Pulmonary artery endothelial cell (primary cell): Measurements from ENCODE around the gene NFATC3. TPM values are rescaled to one million over a fixed set of nuclear protein-coding genes. Genes with fewer than 3 reads are reported as not detected.
"Not testable (repeated sequence)": the region's sequence is repeated elsewhere in the genome, so short reads cannot be mapped to it uniquely, and the experiment has no call there.

Experiments used
- DNase-seq: peaks from one replicate; pipeline ENCODE4 v3.0.0-alpha.2; 2011; ENCODE audit warnings: low read depth, low spot score
- total RNA-seq: library from RNA; depleted of rRNA; stranded (reverse); fragments of >200 nt; gene quantifications from 2 replicates; pipeline ENCODE4 v1.2.3, GENCODE V29; 2014

The NFATC3 gene
- total RNA-seq, 1 donor from 2014 or later = 11.0 TPM

GRCh38 chr16:68115851-68116250 is 30.7 kb downstream of the NFATC3 start:
- DNase-seq = no peak

GRCh38 chr16:68116256-68116867 is 31.2 kb downstream of the NFATC3 start:
- DNase-seq = no peak

GRCh38 chr16:68117884-68118283 is 32.7 kb downstream of the NFATC3 start:
- no peak for DNase-seq

- not testable (repeated sequence) for DNase-seq
Measured at GRCh38 chr16:68118954-68119353, 33.8 kb downstream of the NFATC3 start.

GRCh38 chr16:68120496-68120895 is 35.3 kb downstream of the NFATC3 start:
- not testable (repeated sequence) for DNase-seq

GRCh38 chr16:68126395-68126794 is 41.2 kb downstream of the NFATC3 start:
- no peak for DNase-seq

- no peak for DNase-seq
Measured at GRCh38 chr16:68128577-68129305, 43.6 kb downstream of the NFATC3 start.

GRCh38 chr16:68130520-68130919 is 45.4 kb downstream of the NFATC3 start:
- DNase-seq = no peak

GRCh38 chr16:68131813-68132706 is 46.9 kb downstream of the NFATC3 start:
- no peak for DNase-seq

GRCh38 chr16:68133000-68133399 is 47.8 kb downstream of the NFATC3 start:
- not testable (repeated sequence) for DNase-seq

- no peak for DNase-seq
Measured at GRCh38 chr16:68134644-68135043, 49.5 kb downstream of the NFATC3 start.

GRCh38 chr16:68136515-68136914 is 51.3 kb downstream of the NFATC3 start:
- no peak for DNase-seq

- no peak for DNase-seq
Measured at GRCh38 chr16:68144008-68144407, 58.8 kb downstream of the NFATC3 start.

GRCh38 chr16:68146585-68146984 is 61.4 kb downstream of the NFATC3 start:
- no peak for DNase-seq

- no peak for DNase-seq
Measured at GRCh38 chr16:68147444-68147843, 62.3 kb downstream of the NFATC3 start.

- no peak for DNase-seq
Measured at GRCh38 chr16:68149596-68149995, 64.4 kb downstream of the NFATC3 start.

GRCh38 chr16:68155425-68155824 is 70.3 kb downstream of the NFATC3 start:
- DNase-seq = no peak

- no peak for DNase-seq
Measured at GRCh38 chr16:68162413-68162812, 77.2 kb downstream of the NFATC3 start.

GRCh38 chr16:68163275-68163674 is 78.1 kb downstream of the NFATC3 start:
- not testable (repeated sequence) for DNase-seq

GRCh38 chr16:68166264-68166663 is 81.1 kb downstream of the NFATC3 start:
- no peak for DNase-seq

GRCh38 chr16:68179196-68179795 is 94.1 kb downstream of the NFATC3 start:
- no peak for DNase-seq

GRCh38 chr16:68179855-68180254 is 94.7 kb downstream of the NFATC3 start:
- no peak for DNase-seq
